ENCODE data around the gene DGKG. TPM values are rescaled to one million over a fixed set of nuclear protein-coding genes. Genes with fewer than 3 reads are reported as not detected.

The DGKG gene
- total and polyA plus RNA-seq, 2 of the 8 experiments (the other 6 are each of a cell fraction or from before 2014, with no cell fraction given): 0.30 to 0.48 TPM

DNA sequence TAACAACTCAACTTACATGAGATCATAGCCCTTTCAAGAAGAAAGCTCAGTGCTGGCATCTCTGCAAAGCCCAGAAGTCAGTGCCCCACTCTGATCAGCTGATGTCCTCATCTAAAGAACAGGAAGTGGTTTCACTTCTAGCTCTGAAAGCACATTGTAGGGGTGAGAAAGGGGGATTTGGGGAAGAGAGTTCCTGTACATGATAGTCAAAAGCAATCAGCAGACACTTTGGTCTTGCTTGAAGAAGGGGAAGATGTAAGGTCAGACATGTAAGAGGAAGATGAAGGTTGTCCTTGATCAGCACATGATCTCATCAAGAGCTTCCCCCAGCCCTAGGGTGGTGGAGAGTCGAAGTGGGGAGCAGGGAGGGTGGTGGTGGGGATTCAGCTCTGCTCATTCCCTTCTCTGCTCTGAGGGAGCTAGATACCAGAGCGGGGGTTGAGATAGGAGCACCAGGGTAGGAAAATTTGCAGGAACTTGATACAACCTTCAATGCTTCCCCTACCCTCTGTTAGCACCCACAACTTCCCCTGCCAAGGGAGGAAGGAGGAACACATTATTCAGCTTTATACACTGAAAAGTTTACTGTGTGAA is 176.7 kb downstream of the DGKG start:
- H3K4ac ChIP-seq (replicated peaks; ENCODE audit: insufficient read length, low read depth, low read length): no peak overlapping the region
- no peak overlapping the region for H2AFZ ChIP-seq (ENCODE audit: low read length)
- H3K4me1 ChIP-seq (replicated peaks in 1 of 4; ENCODE audit: control insufficient read depth in 3 of 4, insufficient read depth in 4 of 4, low read length in 3 of 4): no peaks in the 10 kb centered on the region
- H2AK5ac ChIP-seq (ENCODE audit: low read depth, low read length): no peak overlapping the region
- H3K36me3 ChIP-seq (ENCODE audit: control insufficient read depth in 2 of 4, insufficient read depth in 4 of 4, low read length in 3 of 4): no peaks in the 10 kb centered on the region
- H3K9ac ChIP-seq (replicated peaks in 1 of 4; ENCODE audit: extremely low read depth in 1 of 4, low read depth in 3 of 4, low read length in 3 of 4): no peak overlapping the region
- H2BK12ac ChIP-seq (ENCODE audit: low read depth, low read length): no peak overlapping the region
- FAIRE-seq (no peak), DNase-seq (ENCODE audit: low read depth in 1 of 2, low spot score in 2 of 2) (no peak)
- H3K79me1 ChIP-seq (ENCODE audit: low read depth, low read length): no peaks in the 10 kb centered on the region
- H3K9me3 ChIP-seq (ENCODE audit: insufficient read depth in 2 of 2, low read depth in 1 of 2, low read length in 1 of 2): no peaks in the 10 kb centered on the region
- no peak overlapping the region for H3K27ac ChIP-seq (ENCODE audit: low read depth, low read length)
- H2BK120ac ChIP-seq (replicated peaks; ENCODE audit: low read depth, low read length): no peak overlapping the region
- H3K79me2 ChIP-seq (ENCODE audit: control insufficient read depth in 1 of 2, insufficient read depth in 2 of 2, low read length in 2 of 2): no peaks in the 10 kb centered on the region
- ChIA-PET POLR2A (ENCODE audit: partially characterized antibody) (interaction anchor here (1.1 to 1.8 kb wide), 4 partner anchors 9 to 33 kb away, joined by 3 to 11 read pairs (median 3); no protein-coding TSS in a partner anchor), CTCF (ENCODE audit: partially characterized antibody) (interaction anchor here (0.7 to 1.2 kb wide), 6 partner anchors 9 to 606 kb away, joined by 3 to 4 read pairs (median 3); no protein-coding TSS in a partner anchor)
- H3K23me2 ChIP-seq (ENCODE audit: low read depth, low read length): no peaks in the 10 kb centered on the region
- no peak overlapping the region for H3K56ac ChIP-seq (replicated peaks; ENCODE audit: insufficient read length, low read depth, low read length)
- no peaks in the 10 kb centered on the region for H4K20me1 ChIP-seq (replicated peaks in 1 of 2; ENCODE audit: control insufficient read depth in 1 of 2, insufficient read depth in 2 of 2, low read length in 2 of 2)
- no peak overlapping the region for H3K18ac ChIP-seq (ENCODE audit: extremely low read depth, low read length)
- H2BK15ac ChIP-seq (ENCODE audit: low read length): no peak overlapping the region
- peaks cover 0 to 4% (median 3%) of the 10 kb centered on the region in 4 experiments; a peak in 6 of 7 replicates for H3K27me3 ChIP-seq (replicated peaks in 1 of 4; ENCODE audit: control insufficient read depth in 3 of 4, extremely low read depth in 1 of 4, insufficient read depth in 3 of 4, low read length in 3 of 4)
- WGBS, 2 experiments (ENCODE audit: extremely low coverage in 1 of 2, insufficient coverage in 1 of 2, insufficient read length in 1 of 2, insufficient replicate concordance in 2 of 2, low coverage in 1 of 2, low lambda C conversion rate in 2 of 2, missing lambda C conversion rate in 1 of 2): 80% methylated on average over 2 of the region's 2 CpGs; no CpG with 5 or more reads in 1 of the 2 experiments
- H4K5ac ChIP-seq (ENCODE audit: insufficient read length, low read depth, low read length): no peak overlapping the region
- H4K91ac ChIP-seq (replicated peaks; ENCODE audit: insufficient read length, low read length): no peak overlapping the region
- no peak overlapping the region for H3K14ac ChIP-seq (ENCODE audit: insufficient read length)
- H2BK5ac ChIP-seq (ENCODE audit: low read depth, low read length): no peak overlapping the region
- H2BK20ac ChIP-seq (ENCODE audit: low read length): no peak overlapping the region
- no peak overlapping the region for H4K8ac ChIP-seq (ENCODE audit: extremely low read depth, insufficient read depth, low read length)
- H3K4me3 ChIP-seq (ENCODE audit: extremely low read depth in 1 of 4, insufficient read depth in 2 of 4, low read depth in 3 of 4, low read length in 4 of 4): no peak overlapping the region
- no peak overlapping the region for H3K4me2 ChIP-seq (ENCODE audit: insufficient read depth in 1 of 2, low read depth in 2 of 2, low read length in 2 of 2)
- H3K23ac ChIP-seq (ENCODE audit: insufficient read length): no peak overlapping the region
- TF ChIP-seq TEAD4 (IDR thresholded peaks at IDR 0.05; ENCODE audit: low read depth, low read length): no peak
- TF ChIP-seq SP2 (IDR thresholded peaks at IDR 0.05; ENCODE audit: low read length): no peak
- TF ChIP-seq CBX8 (IDR thresholded peaks at IDR 0.05; ENCODE audit: borderline replicate concordance, low read depth, low read length): no peak
- no peak for TF ChIP-seq SIX5 (IDR thresholded peaks at IDR 0.05; ENCODE audit: low read depth, low read length)
- TF ChIP-seq ZNF274 (IDR thresholded peaks at IDR 0.05; ENCODE audit: borderline replicate concordance, extremely low read depth, low read length): no peak
- no peak for TF ChIP-seq RNF2 (IDR thresholded peaks at IDR 0.05; ENCODE audit: borderline replicate concordance, low read depth, low read length, missing control alignments, poor library complexity, severe bottlenecking)
- no peak for TF ChIP-seq RAD21 (IDR thresholded peaks at IDR 0.05 in 1 of 2, conservative IDR thresholded peaks at IDR 0.05 in 1 of 2; ENCODE audit: low read depth in 2 of 2, low read length in 2 of 2)
- no peak for TF ChIP-seq POLR2AphosphoS5 (IDR thresholded peaks at IDR 0.05; ENCODE audit: low read depth, low read length)
- no peak for TF ChIP-seq EGR1 (IDR thresholded peaks at IDR 0.05; ENCODE audit: borderline replicate concordance, low read depth, low read length)
- no peak for TF ChIP-seq NRF1 (IDR thresholded peaks at IDR 0.05; ENCODE audit: low read depth, low read length)
- TF ChIP-seq TCF12 (IDR thresholded peaks at IDR 0.05; ENCODE audit: low read depth, low read length): no peak
- TF ChIP-seq POU5F1 (IDR thresholded peaks at IDR 0.05; ENCODE audit: low read depth, low read length): no peak
